ENCODE measurements around the gene STPG1. TPM values are rescaled to one million over a fixed set of nuclear protein-coding genes. Genes with fewer than 3 reads are reported as not detected.

The STPG1 gene
- total and polyA plus RNA-seq, 2 of the 13 experiments (the other 11 are each of a cell fraction or from before 2014, with no cell fraction given): 3.4 to 4.3 TPM

- Histone ChIP-seq H3K4me2 (ENCODE audit: low read depth, low read length) (no peak overlapping the region), H4K20me1 (ENCODE audit: insufficient read depth, low read length) (no peaks in the 10 kb centered on the region), H3K27ac (ENCODE audit: extremely low read length, insufficient read depth, low read length) (no peak overlapping the region), H3K36me3 (replicated peaks in 1 of 2; ENCODE audit: control insufficient read depth in 1 of 2, insufficient read depth in 2 of 2, low read length in 2 of 2) (no peaks in the 10 kb centered on the region), H3K9ac (ENCODE audit: insufficient read depth, low read depth, low read length) (no peak overlapping the region), H3K4me3 (replicated peaks in 1 of 3; ENCODE audit: insufficient read depth in 1 of 3, low read depth in 2 of 3, low read length in 3 of 3) (no peak overlapping the region), H3K4me1 (ENCODE audit: insufficient read depth, low read length) (peaks cover 4% of the 10 kb centered on the region; the same call in 1 of the 2 replicates), H3K79me2 (ENCODE audit: insufficient read depth, low read length) (no peaks in the 10 kb centered on the region), H2AFZ (ENCODE audit: low read length) (no peak overlapping the region), H3K27me3 (ENCODE audit: control insufficient read depth in 1 of 2, insufficient read depth in 2 of 2, low read length in 2 of 2) (no peaks in the 10 kb centered on the region), H3K9me3 (ENCODE audit: low read length) (no peaks in the 10 kb centered on the region)
- no peak for ATAC-seq
- BruUV-seq (replicated peaks): no TSS peak
- CTCF ChIA-PET (ENCODE audit: low intra/inter-chr PET ratio, low total read pairs): no interaction called here
- FAIRE-seq: no peak
- intact Hi-C loops (cut with micrococcal nuclease; ENCODE audit: unreplicated experiment): no loop called here
- in situ Hi-C loops (cut with HindIII; ENCODE audit: extremely low pct_ligation_motif_present, low pct_unique_long_range_greater_than_20kb): no loop called here
- POLR2A ChIA-PET: no interaction called here
- WGBS (ENCODE audit: low lambda C conversion rate): 78% methylated on average over 13 of the region's 13 CpGs
- no peak for DNase-seq (ENCODE audit: low spot score)
- no peak for TF ChIP-seq ZNF710 (CRISPR knock-in tag; IDR thresholded peaks at IDR 0.05; ENCODE audit: borderline replicate concordance)
- no peak for TF ChIP-seq TBL1XR1 (IDR thresholded peaks at IDR 0.05; ENCODE audit: borderline replicate concordance, low read length, partially characterized antibody)
- TF ChIP-seq TRIM24 (CRISPR knock-in tag; IDR thresholded peaks at IDR 0.05): no peak
- TF ChIP-seq ZNF280D (CRISPR knock-in tag; IDR thresholded peaks at IDR 0.05): no peak
- no peak for TF ChIP-seq POGZ (CRISPR knock-in tag; IDR thresholded peaks at IDR 0.05)
- TF ChIP-seq ZMAT5 (CRISPR knock-in tag; IDR thresholded peaks at IDR 0.05; ENCODE audit: borderline replicate concordance, low read depth): no peak
- TF ChIP-seq ZNF230 (CRISPR knock-in tag; IDR thresholded peaks at IDR 0.05): no peak
- TF ChIP-seq GTF2F1 (IDR thresholded peaks at IDR 0.05; ENCODE audit: low read length): no peak
- TF ChIP-seq ZNF34 (CRISPR knock-in tag; IDR thresholded peaks at IDR 0.05; ENCODE audit: borderline replicate concordance): no peak
- no peak for TF ChIP-seq NKX3-1 (CRISPR knock-in tag; IDR thresholded peaks at IDR 0.05)
- TF ChIP-seq ARID2 (CRISPR knock-in tag; IDR thresholded peaks at IDR 0.05; ENCODE audit: borderline replicate concordance): no peak
- no peak for TF ChIP-seq ZNF75D (CRISPR knock-in tag; IDR thresholded peaks at IDR 0.05; ENCODE audit: borderline replicate concordance)
- TF ChIP-seq ZNF570 (CRISPR knock-in tag; IDR thresholded peaks at IDR 0.05; ENCODE audit: borderline replicate concordance): no peak
- no peak for TF ChIP-seq YEATS2 (CRISPR knock-in tag; IDR thresholded peaks at IDR 0.05; ENCODE audit: borderline replicate concordance)
- TF ChIP-seq ZNF740 (CRISPR knock-in tag; IDR thresholded peaks at IDR 0.05): no peak
- no peak for TF ChIP-seq FOXJ3 (CRISPR knock-in tag; IDR thresholded peaks at IDR 0.05; ENCODE audit: borderline replicate concordance)
- no peak for TF ChIP-seq ZNF264 (CRISPR knock-in tag; IDR thresholded peaks at IDR 0.05)
- no peak for TF ChIP-seq JUNB (CRISPR knock-in tag; IDR thresholded peaks at IDR 0.05; ENCODE audit: borderline replicate concordance)
Observed at GRCh38 chr1:24374891-24375786, 38.4 kb downstream of the STPG1 start.

All from HepG2 (cell line).